Measurements from ENCODE around the gene PCMT1. TPM values are rescaled to one million over a fixed set of nuclear protein-coding genes. Genes with fewer than 3 reads are reported as not detected.

PCMT1 gene
- total RNA-seq, 1 experiment from 2014 or later, result 90.7 TPM

DNA sequence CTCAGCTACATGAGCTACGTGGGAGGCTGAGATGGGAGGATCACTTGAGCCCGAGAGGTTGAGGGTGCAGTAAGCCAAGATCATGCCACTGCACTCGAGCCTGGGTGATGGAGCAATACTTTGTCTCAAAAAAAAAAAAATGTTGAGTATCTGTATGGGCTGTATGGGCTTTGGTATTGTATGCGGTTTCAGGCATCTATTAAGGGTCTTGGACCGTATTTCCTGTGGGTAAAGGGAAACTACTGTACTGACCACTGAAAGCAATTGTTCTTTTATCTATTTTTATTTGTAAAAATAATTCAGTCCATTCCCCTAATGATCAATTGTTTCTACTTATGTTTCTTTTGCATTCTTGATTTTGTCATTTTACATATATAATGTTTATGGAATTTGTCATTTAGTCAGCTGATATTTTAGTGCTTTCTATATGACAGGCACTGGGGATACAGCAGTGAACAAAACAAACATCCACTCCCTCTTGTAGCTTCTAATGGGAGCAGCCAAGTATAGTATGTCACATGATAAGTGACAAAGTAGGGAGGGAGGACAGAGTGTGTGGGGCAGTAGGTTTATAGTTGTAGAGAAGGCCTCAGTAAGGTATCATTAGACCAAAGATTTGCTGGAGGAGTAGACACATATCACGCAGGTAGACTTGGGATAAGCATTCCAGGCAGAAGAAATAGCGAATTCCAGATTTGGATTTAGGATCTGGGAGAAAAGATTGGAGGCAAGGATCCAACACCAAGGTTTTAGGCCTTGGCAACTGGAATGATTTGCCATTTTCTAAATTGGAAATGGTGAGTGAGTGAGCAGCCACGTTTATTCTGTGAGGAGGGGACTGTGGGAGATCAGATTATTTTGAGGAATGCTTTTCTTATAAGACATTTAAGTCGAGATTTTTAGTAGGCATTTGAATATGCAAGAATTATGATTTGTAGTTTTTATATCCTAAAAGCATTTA is 6.0 kb downstream of the PCMT1 start (continued):
- TF ChIP-seq ZNF219 (CRISPR knock-in tag; IDR thresholded peaks at IDR 0.05; ENCODE audit: borderline replicate concordance) (no peak), NFATC4 (CRISPR knock-in tag; IDR thresholded peaks at IDR 0.05) (no peak)
- TF ChIP-seq, protein P1, sequence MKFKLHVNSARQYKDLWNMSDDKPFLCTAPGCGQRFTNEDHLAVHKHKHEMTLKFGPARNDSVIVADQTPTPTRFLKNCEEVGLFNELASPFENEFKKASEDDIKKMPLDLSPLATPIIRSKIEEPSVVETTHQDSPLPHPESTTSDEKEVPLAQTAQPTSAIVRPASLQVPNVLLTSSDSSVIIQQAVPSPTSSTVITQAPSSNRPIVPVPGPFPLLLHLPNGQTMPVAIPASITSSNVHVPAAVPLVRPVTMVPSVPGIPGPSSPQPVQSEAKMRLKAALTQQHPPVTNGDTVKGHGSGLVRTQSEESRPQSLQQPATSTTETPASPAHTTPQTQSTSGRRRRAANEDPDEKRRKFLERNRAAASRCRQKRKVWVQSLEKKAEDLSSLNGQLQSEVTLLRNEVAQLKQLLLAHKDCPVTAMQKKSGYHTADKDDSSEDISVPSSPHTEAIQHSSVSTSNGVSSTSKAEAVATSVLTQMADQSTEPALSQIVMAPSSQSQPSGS (CRISPR knock-in tag; IDR thresholded peaks at IDR 0.05; ENCODE audit: borderline replicate concordance, low read depth), result no peak

DNA sequence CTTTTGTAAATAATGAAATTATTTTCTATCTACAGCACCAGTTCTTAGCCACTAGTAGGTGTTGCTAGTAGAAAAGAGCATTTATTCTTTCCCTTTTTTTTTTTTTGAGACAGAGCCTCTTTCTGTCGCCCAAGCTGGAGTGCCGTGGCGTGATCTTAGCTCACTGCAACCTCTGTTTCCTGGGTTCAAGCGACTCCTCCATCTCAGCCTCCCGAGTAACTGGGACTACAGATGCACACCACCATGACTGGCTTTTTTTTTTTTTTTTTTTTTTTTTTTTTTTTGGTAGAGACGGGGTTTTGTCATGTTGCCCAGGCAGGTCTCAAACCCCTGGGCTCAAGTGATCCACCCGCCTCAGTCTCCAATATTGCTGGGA is 6.7 kb downstream of the PCMT1 start:
- CTCF ChIA-PET, result interaction anchor here (0.8 kb wide), 1 partner anchor 11 kb away, joined by 3 read pairs; no protein-coding TSS in a partner anchor
- no peaks in the 10 kb centered on the region for H3K27me3 Mint-ChIP-seq (ENCODE audit: low read depth)
- POLR2A ChIA-PET, result interaction anchor here (0.6 to 0.7 kb wide), 3 partner anchors 60 to 453 kb away, joined by 4 to 5 read pairs (median 4); no protein-coding TSS in a partner anchor
- no peaks in the 10 kb centered on the region for H3K9me3 Mint-ChIP-seq
- H3K4me3 Mint-ChIP-seq, result no peak overlapping the region
- ATAC-seq, result no peak
- H3K4me1 Mint-ChIP-seq, result no peaks in the 10 kb centered on the region
- no peak for DNase-seq (ENCODE audit: low spot score)
- peaks cover 3% of the 10 kb centered on the region; the same call in 1 of the 2 replicates for H3K36me3 Mint-ChIP-seq
- H3K27ac Mint-ChIP-seq, result no peak overlapping the region
- TF ChIP-seq, protein P2, sequence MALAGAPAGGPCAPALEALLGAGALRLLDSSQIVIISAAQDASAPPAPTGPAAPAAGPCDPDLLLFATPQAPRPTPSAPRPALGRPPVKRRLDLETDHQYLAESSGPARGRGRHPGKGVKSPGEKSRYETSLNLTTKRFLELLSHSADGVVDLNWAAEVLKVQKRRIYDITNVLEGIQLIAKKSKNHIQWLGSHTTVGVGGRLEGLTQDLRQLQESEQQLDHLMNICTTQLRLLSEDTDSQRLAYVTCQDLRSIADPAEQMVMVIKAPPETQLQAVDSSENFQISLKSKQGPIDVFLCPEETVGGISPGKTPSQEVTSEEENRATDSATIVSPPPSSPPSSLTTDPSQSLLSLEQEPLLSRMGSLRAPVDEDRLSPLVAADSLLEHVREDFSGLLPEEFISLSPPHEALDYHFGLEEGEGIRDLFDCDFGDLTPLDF (CRISPR knock-in tag; IDR thresholded peaks at IDR 0.05), result no peak
- TF ChIP-seq PREB (CRISPR knock-in tag; IDR thresholded peaks at IDR 0.05; ENCODE audit: borderline replicate concordance), result no peak
- TF ChIP-seq NFE2L1 (CRISPR knock-in tag; IDR thresholded peaks at IDR 0.05), result no peak
- TF ChIP-seq, protein P3, sequence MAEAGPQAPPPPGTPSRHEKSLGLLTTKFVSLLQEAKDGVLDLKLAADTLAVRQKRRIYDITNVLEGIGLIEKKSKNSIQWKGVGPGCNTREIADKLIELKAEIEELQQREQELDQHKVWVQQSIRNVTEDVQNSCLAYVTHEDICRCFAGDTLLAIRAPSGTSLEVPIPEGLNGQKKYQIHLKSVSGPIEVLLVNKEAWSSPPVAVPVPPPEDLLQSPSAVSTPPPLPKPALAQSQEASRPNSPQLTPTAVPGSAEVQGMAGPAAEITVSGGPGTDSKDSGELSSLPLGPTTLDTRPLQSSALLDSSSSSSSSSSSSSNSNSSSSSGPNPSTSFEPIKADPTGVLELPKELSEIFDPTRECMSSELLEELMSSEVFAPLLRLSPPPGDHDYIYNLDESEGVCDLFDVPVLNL (CRISPR knock-in tag; IDR thresholded peaks at IDR 0.05; ENCODE audit: borderline replicate concordance, low read depth), result no peak
- TF ChIP-seq GABPB1 (CRISPR knock-in tag; IDR thresholded peaks at IDR 0.05), result no peak
- no peak for TF ChIP-seq GTF2I (CRISPR knock-in tag; conservative IDR thresholded peaks at IDR 0.05)
- TF ChIP-seq ATF6 (CRISPR knock-in tag; IDR thresholded peaks at IDR 0.05), result no peak
- TF ChIP-seq, protein P4, sequence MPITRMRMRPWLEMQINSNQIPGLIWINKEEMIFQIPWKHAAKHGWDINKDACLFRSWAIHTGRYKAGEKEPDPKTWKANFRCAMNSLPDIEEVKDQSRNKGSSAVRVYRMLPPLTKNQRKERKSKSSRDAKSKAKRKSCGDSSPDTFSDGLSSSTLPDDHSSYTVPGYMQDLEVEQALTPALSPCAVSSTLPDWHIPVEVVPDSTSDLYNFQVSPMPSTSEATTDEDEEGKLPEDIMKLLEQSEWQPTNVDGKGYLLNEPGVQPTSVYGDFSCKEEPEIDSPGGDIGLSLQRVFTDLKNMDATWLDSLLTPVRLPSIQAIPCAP (CRISPR knock-in tag; IDR thresholded peaks at IDR 0.05), result no peak
- TF ChIP-seq, protein P5, sequence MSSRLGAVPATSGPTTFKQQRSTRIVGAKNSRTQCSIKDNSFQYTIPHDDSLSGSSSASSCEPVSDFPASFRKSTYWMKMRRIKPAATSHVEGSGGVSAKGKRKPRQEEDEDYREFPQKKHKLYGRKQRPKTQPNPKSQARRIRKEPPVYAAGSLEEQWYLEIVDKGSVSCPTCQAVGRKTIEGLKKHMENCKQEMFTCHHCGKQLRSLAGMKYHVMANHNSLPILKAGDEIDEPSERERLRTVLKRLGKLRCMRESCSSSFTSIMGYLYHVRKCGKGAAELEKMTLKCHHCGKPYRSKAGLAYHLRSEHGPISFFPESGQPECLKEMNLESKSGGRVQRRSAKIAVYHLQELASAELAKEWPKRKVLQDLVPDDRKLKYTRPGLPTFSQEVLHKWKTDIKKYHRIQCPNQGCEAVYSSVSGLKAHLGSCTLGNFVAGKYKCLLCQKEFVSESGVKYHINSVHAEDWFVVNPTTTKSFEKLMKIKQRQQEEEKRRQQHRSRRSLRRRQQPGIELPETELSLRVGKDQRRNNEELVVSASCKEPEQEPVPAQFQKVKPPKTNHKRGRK (CRISPR knock-in tag; IDR thresholded peaks at IDR 0.05; ENCODE audit: borderline replicate concordance), result no peak
- TF ChIP-seq AR (CRISPR knock-in tag; IDR thresholded peaks at IDR 0.05), result no peak
- no peak for TF ChIP-seq ZNF317 (CRISPR knock-in tag; IDR thresholded peaks at IDR 0.05; ENCODE audit: borderline replicate concordance, low read depth)

Measured in WTC11 (cell line).